OCI-LY3 (cell line): ENCODE data around the gene CCDC90B.

Experiments used
- H2AFZ ChIP-seq: fragments of 200-600, 300-600 bp; shearing (Covaris generic); 2 replicates; pipeline ENCODE4 v1.6.0; 2014; ENCODE audit warnings: antibody characterized with exemption, low read depth, low read length
- H3K27ac ChIP-seq: fragments of 200-600, 300-600 bp; sonication (generic); 2 replicates; pipeline ENCODE4 v1.5.1; 2014; ENCODE audit warnings: mild to moderate bottlenecking, low read length, moderate library complexity, mixed read lengths
- H3K27me3 ChIP-seq: fragments of 200-600, 300-600 bp; sonication (generic); 2 replicates; pipeline ENCODE4 v1.6.1; 2014; ENCODE audit warnings: low read depth, low read length, mixed read lengths
- H3K36me3 ChIP-seq: fragments of 200-600, 300-600 bp; sonication (generic); replicated peaks from 2 replicates; pipeline ENCODE3; 2014; ENCODE audit warnings: low read depth, low read length, mixed read lengths
- H3K4me1 ChIP-seq: fragments of 300-600, 200-600 bp; sonication (generic); 2 replicates; pipeline ENCODE4 v1.6.1; 2014; ENCODE audit warnings: low read length, mixed read lengths
- H3K4me2 ChIP-seq: fragments of 200-600, 300-600 bp; sonication (generic); 2 replicates; pipeline ENCODE4 v1.6.1; 2014; ENCODE audit warnings: low read length, mixed read lengths
- H3K4me3 ChIP-seq: fragments of 300-600, 200-600 bp; sonication (generic); 2 replicates; pipeline ENCODE4 v1.5.1; 2014; ENCODE audit warnings: antibody characterized with exemption, mild to moderate bottlenecking, low read length, moderate library complexity
- H3K79me2 ChIP-seq: fragments of 300-600, 200-600 bp; shearing (Covaris generic); 2 replicates; pipeline ENCODE4 v1.6.1; 2014; ENCODE audit warnings: mild to moderate bottlenecking, low read length, mixed read lengths
- H3K9ac ChIP-seq: fragments of 300-600, 200-600 bp; shearing (Covaris generic); 2 replicates; pipeline ENCODE4 v1.6.0; 2014; ENCODE audit warnings: mild to moderate bottlenecking, low read length, moderate library complexity
- H3K9me3 ChIP-seq: fragments of 200-600, 300-600 bp; shearing (Covaris generic); 2 replicates; pipeline ENCODE4 v1.6.1; 2014; ENCODE audit warnings: low read length, mixed read lengths; ENCODE audit not compliant: insufficient read depth
- H4K20me1 ChIP-seq: fragments of 200-600, 300-600 bp; sonication (generic); 2 replicates; pipeline ENCODE4 v1.6.1; 2016; ENCODE audit warnings: low read length, mixed read lengths; ENCODE audit not compliant: insufficient read depth
- EZH2phosphoT487 ChIP-seq: fragments of 200-600 bp; shearing (Covaris generic); IDR thresholded peaks from 2 replicates; pipeline ENCODE4 v1.6.1; 2018; ENCODE audit warnings: antibody characterized with exemption, mixed run types, low read depth
- TF ChIP-seq, protein P1 (sequence below): fragments of 200-600, 300-600 bp; sonication (generic); IDR thresholded peaks from 2 replicates; pipeline ENCODE4 v1.5.1; 2014; ENCODE audit warnings: antibody characterized with exemption, low read length, low read depth

Gene CCDC90B

DNA sequence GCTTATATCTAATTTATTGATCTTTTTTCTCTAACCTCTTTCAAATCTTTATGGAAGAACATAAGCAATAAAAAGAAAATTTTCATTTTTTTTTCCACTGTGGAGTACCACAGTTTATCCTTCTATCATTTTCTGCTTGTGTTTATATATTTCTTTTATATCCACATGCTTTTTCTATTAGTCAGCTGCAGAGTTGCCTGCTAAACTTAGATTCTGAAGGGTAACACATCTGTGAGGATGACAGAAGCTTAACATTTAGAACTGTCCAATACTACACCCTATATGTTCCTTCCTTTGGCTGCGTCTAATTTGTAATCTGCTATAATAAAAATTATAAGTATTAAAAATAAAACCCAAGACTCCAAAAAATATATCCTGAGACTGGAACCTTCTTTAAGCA is 20.8 kb downstream of the CCDC90B start:
- H2AFZ ChIP-seq: no peak overlapping the region
- H3K27ac ChIP-seq: no peak overlapping the region
- H4K20me1 ChIP-seq: no peaks in the 10 kb centered on the region
- TF ChIP-seq, protein P1, sequence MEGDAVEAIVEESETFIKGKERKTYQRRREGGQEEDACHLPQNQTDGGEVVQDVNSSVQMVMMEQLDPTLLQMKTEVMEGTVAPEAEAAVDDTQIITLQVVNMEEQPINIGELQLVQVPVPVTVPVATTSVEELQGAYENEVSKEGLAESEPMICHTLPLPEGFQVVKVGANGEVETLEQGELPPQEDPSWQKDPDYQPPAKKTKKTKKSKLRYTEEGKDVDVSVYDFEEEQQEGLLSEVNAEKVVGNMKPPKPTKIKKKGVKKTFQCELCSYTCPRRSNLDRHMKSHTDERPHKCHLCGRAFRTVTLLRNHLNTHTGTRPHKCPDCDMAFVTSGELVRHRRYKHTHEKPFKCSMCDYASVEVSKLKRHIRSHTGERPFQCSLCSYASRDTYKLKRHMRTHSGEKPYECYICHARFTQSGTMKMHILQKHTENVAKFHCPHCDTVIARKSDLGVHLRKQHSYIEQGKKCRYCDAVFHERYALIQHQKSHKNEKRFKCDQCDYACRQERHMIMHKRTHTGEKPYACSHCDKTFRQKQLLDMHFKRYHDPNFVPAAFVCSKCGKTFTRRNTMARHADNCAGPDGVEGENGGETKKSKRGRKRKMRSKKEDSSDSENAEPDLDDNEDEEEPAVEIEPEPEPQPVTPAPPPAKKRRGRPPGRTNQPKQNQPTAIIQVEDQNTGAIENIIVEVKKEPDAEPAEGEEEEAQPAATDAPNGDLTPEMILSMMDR: no peak
- no peak for TF ChIP-seq EZH2phosphoT487
- no peak overlapping the region for H3K4me3 ChIP-seq
- no peaks in the 10 kb centered on the region for H3K4me1 ChIP-seq
- H3K4me2 ChIP-seq: no peak overlapping the region
- H3K36me3 ChIP-seq: peaks cover 2% of the 10 kb centered on the region
- no peak overlapping the region for H3K9ac ChIP-seq
- H3K27me3 ChIP-seq: no peaks in the 10 kb centered on the region
- H3K79me2 ChIP-seq: no peaks in the 10 kb centered on the region
- no peaks in the 10 kb centered on the region for H3K9me3 ChIP-seq

DNA sequence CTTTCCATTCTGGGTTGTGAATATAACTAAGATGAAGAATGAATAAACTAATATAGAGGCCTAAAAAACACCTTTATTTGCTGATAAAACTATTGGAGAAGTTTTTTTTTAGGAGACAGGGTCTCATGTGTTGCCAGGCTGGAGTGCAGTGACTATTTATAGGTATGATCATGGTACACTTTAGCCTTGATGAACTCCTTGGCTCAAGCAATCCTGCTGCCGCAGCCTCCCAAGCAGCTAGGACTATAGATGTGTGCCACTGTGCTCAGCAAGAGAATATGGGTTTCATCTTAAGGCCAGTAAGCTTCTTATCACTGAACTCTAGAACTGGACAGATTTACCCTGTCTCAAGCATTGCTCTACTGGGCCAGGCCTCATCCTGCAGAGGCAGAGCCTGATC is 26.6 kb downstream of the CCDC90B start:
- Histone ChIP-seq H3K4me1 (no peaks in the 10 kb centered on the region), H3K27ac (no peak overlapping the region), H3K79me2 (no peaks in the 10 kb centered on the region), H2AFZ (no peak overlapping the region), H3K27me3 (no peaks in the 10 kb centered on the region), H3K4me3 (no peak overlapping the region), H3K4me2 (no peak overlapping the region), H3K9me3 (no peaks in the 10 kb centered on the region), H3K36me3 (no peaks in the 10 kb centered on the region), H4K20me1 (no peaks in the 10 kb centered on the region), H3K9ac (no peak overlapping the region)
- TF ChIP-seq EZH2phosphoT487: no peak
- TF ChIP-seq, protein P1: no peak

DNA sequence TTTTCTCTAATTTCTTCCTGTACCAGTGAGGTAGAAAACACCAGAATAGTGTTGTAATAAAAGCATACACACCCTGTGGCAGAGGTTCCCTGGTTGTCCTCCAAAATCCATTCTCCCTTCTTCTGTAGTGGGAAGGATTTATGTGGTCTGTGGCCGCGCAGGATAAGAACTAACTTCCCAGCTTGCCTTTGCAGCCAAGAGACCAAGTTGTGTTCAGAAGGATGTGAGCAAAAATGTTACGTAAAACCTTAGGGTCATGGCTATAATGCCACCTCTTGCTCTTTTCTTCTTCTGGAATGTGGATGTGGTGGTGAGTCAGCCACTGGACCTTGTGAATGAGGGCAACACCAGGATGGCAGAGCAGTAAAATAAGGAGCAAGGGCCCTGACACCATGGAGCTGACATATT is 28.4 kb downstream of the CCDC90B start:
- no peaks in the 10 kb centered on the region for H4K20me1 ChIP-seq
- H3K27ac ChIP-seq: no peak overlapping the region
- H3K27me3 ChIP-seq: no peaks in the 10 kb centered on the region
- no peak overlapping the region for H2AFZ ChIP-seq
- no peaks in the 10 kb centered on the region for H3K9me3 ChIP-seq
- no peaks in the 10 kb centered on the region for H3K4me1 ChIP-seq
- H3K79me2 ChIP-seq: no peaks in the 10 kb centered on the region
- no peaks in the 10 kb centered on the region for H3K36me3 ChIP-seq
- no peak overlapping the region for H3K9ac ChIP-seq
- H3K4me3 ChIP-seq: no peak overlapping the region
- TF ChIP-seq, protein P1: no peak
- TF ChIP-seq EZH2phosphoT487: no peak
- H3K4me2 ChIP-seq: no peak overlapping the region

DNA sequence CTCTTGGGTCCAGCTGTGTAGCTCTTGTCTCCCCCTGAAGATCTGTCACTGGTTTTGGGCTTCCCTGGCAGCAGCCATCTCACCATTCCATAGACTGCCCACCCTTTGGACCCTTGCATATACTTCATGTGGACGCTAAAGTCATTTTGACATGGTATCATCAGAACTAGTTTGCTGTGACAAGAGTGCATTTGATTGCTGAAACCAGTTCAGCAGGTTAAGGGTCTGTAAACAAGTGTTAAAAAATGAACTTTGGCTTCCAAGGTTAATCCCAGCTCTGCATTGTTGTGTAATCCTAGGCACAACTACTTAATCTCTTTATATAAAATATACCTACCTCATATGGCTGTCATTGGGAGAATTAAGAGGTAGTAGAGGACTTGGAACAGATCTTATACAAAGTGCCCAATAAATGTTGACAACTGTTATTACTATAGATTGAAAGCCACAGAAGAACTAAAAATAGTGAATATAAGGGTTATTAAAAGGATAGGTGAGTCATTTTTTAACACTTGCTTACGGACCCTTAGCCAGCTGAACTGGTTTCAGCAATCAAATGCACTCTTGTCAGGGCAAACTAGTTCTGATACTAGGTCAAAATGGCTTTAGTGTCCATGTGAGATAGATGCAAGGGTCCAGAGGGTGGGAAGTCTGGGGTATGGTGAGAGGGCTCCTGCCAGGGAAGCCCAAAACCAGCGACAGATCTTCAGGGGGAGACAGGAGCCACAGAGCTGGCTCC is 29.4 kb downstream of the CCDC90B start:
- Histone ChIP-seq H3K9ac (no peak overlapping the region), H3K4me1 (no peaks in the 10 kb centered on the region), H2AFZ (no peak overlapping the region), H3K4me3 (no peak overlapping the region), H4K20me1 (no peaks in the 10 kb centered on the region), H3K4me2 (no peak overlapping the region), H3K9me3 (no peaks in the 10 kb centered on the region), H3K79me2 (no peaks in the 10 kb centered on the region), H3K27me3 (no peaks in the 10 kb centered on the region), H3K27ac (no peak overlapping the region), H3K36me3 (peaks cover 4% of the 10 kb centered on the region)
- no peak for TF ChIP-seq EZH2phosphoT487
- TF ChIP-seq, protein P1: no peak
